ENCODE measurements around the gene SPATS2L.

SPATS2L gene

DNA sequence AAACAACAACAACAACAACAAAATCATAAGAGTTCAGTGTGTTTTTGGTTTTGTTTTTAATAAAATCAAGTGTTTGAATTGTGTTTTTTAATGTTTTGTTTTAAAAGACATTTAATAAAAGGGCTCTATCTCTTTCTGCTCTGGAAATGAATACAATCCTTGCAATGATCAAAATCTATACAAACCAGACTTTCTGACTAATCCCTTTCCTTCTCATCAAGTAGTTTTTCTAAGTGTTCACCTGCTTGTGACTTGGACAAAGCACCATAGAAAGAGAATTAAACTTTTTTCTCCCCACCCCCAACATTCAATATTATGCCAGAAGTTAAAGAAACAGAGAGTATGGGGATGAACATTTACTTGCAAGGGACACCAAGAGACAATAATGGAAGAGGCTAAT is 142.0 kb downstream of the SPATS2L start:
- DNase-seq: no peak

- no peak for DNase-seq
These were observed 142.7 kb downstream of the SPATS2L start for GRCh38 chr2:200449149-200449548.

GRCh38 chr2:200450288-200450687 is 143.8 kb downstream of the SPATS2L start:
- no peak for DNase-seq

DNA sequence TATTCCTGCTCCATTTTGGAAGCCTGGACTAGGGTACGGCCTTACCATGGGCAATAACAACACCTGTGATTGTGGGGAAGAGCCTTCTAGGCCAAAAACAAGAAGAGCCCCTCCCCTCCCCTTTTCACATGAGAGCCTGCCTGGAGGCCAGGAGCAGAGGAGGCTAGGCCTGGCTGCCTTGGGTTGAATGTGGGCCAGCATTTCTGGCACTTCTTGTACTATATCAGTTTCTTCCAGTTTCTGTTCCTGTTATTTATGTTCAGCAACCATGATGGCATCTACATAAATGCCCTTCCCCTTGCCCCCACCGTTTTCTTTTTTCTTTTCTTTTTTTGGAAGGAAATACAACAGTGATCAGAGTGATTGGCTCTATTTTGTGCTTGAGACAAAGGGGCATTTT is 145.0 kb downstream of the SPATS2L start:
- no peak for DNase-seq

DNA sequence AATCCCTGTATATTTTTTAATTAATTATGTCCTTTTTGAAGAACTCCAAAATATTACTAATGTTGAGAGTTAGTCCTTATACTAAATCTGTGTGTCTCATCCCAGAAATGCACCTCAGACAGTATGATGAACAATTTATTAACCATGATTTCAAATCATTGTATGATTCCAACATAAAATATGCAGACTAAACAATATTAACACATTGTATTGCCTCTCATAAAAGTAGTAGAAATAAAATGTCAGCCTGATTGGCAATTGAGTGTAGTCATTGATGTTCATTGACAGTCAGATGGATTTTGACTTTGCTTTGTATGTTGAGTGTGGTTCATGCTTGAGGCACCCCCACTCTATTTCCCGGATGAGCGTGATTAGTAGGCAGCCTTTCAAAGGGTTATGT is 145.9 kb downstream of the SPATS2L start:
- DNase-seq: no peak

DNA sequence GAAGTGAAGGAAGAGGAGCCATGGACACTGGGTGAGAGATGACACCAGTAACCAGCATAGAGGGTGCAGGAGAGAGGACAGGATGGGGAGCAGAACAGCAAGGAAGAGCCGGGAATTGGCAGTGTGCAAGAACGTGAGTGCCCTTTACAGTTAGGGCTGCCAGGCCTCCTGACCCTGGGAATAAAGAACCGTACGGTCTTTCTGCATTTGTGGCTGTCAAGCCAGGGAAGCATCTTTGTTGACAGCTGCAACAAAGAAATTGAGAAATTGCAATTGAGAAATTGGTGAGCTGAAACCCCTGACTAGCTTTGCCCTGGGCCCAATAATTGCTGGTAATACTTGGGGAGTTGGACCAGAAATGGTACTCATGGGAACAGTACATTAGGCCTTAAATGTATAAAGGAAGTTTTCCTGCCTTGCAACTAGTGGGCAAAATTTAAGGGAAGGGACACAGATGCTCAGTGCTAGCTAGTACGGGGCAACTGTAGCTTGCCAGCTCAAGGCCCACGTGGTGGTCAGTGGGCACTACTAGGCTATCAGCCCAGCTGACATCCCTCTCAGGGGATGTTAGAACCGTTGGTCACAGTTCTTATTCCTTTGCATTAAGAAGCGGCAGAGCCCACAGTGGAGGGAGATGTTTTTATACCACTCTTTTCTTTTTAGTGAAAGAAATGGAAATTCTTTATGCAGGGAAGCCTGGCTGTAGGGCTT is 146.8 kb downstream of the SPATS2L start:
- no peak for DNase-seq

- DNase-seq: no peak
These were observed 147.5 kb downstream of the SPATS2L start for GRCh38 chr2:200453853-200454534.

- no peak for DNase-seq
These were observed 148.7 kb downstream of the SPATS2L start for GRCh38 chr2:200454927-200455801.

- DNase-seq: no peak
These were observed 149.5 kb downstream of the SPATS2L start for GRCh38 chr2:200455958-200456421.

- DNase-seq: no peak
These were observed 150.1 kb downstream of the SPATS2L start for GRCh38 chr2:200456567-200456966.

DNA sequence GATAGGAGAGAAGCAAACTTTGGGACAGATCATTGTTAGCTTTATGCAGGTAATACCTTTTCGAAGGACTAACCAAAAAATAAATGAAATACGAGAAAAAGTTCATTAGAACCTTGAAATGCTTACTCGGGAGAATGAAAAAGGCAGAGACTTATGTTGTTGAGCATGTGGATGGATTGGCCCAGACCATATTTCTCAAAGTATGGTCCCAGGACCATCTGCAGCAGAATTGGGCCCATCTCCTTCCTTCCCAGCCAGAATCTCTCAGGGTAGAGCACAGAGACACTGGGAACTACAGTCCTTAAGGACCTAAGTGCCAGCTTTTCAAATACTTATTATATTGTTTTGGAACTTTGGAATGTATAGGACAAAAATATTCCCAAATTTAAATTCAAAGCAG is 152.6 kb downstream of the SPATS2L start:
- DNase-seq: no peak

DNA sequence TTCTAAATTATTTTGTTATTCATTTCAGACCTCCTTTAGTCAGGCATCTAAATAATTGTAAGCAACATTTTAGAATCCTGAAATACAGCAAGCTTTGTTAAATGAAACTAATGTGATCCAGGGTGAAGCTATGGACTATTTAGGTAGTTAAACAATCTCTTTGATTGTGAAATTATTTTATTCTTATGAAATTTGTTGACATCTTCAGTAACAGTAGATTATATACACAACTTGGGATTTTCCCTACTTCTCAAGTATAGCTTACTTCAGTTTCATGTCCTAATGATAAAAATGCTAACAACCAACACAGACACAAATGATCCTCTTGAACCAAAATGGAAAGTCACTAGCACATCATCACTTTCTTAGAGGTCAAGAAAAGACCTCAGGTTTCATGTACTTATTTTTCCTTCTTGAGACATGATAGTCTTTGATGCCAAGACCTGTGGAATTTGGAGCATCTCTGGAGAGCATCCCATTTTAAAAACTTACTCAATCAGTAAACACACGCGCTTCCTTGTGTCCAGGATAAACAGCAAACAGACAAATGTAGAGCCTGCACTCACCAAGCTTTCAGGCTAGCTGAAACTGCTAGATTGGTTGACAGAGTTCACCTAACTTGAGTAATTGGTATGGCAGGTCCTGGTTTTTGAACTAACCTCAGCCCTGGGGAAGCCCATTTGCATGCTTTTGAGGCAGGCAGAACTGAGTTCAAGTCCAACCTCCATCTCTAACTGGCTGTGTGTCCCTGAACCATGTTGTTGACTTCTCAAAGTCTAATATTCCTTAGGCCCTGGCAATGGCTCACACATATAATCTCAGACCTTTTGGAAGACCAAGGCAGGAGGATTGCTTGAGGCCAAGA is 155.6 kb downstream of the SPATS2L start:
- no peak for DNase-seq

DNA sequence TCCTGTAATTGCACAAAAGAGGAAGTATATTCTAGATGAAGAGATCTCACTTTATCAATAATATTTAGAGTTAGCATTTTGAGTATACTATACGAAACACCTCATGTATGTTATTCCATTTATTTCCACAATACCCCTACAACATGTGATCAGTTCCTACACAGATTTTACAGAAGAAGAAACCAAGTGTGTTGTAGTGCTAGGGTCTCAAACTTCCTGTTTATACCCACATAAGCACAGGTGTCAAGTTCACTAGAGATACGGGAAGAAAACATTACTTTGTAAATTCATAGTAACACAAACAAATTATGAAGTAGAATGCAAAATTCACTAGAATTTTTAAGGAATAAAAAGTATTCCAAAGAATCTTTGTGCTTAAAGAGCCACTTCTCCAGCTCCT is 157.0 kb downstream of the SPATS2L start:
- no peak for DNase-seq

GRCh38 chr2:200466425-200467418 is 160.2 kb downstream of the SPATS2L start:
- DNase-seq: no peak

DNA sequence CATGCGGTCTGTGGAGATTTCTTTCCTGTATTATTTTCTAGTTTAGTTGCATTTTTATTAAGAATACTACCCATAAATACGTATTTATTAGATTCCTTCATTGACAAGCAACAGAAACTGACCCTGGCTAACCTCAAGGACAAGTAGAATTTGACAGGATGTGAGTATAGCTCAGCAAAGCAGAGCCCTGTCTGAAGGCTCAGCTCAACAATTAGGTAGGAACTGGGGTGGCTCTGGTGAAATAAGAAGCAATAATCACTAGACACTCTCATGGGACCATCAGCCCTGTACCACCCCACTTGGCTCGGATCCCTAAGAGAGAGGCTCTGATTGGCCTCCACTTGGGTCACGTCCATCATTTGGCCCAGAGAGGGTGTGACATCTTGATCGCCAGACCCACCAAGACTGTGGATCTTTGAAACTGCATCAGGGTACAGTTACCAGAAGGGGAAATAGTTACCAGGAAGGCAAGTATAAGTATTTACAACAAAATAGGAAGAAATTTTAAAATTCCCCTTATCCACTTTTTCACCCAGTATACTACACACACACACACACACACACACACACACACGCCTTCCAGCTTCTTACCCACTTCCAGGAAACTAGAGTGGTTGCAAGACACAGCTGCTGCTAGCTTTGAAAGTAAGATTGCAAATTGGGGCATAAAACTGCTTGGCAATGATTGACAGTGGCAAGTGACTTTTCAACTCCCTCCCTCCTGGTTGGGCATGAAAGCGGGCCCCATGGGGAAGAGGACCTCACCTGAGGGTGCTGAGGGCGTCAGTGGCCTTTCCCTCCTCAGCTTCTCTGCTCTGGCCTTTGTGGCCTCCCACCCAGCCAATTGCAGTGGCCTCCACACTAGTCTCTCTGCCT is 161.6 kb downstream of the SPATS2L start:
- DNase-seq: no peak

- DNase-seq: no peak
These were observed 163.3 kb downstream of the SPATS2L start for GRCh38 chr2:200469708-200470211.

GRCh38 chr2:200470230-200470629 is 163.7 kb downstream of the SPATS2L start:
- no peak for DNase-seq

GRCh38 chr2:200471324-200471848 is 164.9 kb downstream of the SPATS2L start:
- DNase-seq: no peak

GRCh38 chr2:200471928-200472645 is 165.6 kb downstream of the SPATS2L start:
- DNase-seq: no peak

Data from GOT3 (cell line).